GM12865 (cell line): ENCODE data around the gene MCM10.

Source experiments
- DNase-seq: peaks from one replicate; pipeline ENCODE4 v3.0.0; 2010; ENCODE audit warnings: low read depth
- H3K4me3 ChIP-seq: 2 replicates; pipeline ENCODE4 v1.5.1; 2011; ENCODE audit warnings: mild to moderate bottlenecking, low read depth, low read length, control low read depth
- TF ChIP-seq, protein P1 (sequence below): IDR thresholded peaks from 2 replicates; pipeline ENCODE4 v1.5.1; 2011; ENCODE audit warnings: low read length, control low read depth, low read depth, inconsistent platforms; ENCODE audit not compliant: insufficient read depth; ENCODE audit errors: missing control alignments

The MCM10 gene

GRCh38 chr10:13253726-13254125 lies 92.4 kb downstream of the MCM10 start:
- H3K4me3 ChIP-seq = no peak overlapping the region
- TF ChIP-seq, protein P1, sequence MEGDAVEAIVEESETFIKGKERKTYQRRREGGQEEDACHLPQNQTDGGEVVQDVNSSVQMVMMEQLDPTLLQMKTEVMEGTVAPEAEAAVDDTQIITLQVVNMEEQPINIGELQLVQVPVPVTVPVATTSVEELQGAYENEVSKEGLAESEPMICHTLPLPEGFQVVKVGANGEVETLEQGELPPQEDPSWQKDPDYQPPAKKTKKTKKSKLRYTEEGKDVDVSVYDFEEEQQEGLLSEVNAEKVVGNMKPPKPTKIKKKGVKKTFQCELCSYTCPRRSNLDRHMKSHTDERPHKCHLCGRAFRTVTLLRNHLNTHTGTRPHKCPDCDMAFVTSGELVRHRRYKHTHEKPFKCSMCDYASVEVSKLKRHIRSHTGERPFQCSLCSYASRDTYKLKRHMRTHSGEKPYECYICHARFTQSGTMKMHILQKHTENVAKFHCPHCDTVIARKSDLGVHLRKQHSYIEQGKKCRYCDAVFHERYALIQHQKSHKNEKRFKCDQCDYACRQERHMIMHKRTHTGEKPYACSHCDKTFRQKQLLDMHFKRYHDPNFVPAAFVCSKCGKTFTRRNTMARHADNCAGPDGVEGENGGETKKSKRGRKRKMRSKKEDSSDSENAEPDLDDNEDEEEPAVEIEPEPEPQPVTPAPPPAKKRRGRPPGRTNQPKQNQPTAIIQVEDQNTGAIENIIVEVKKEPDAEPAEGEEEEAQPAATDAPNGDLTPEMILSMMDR = no peak
- no peak for DNase-seq

GRCh38 chr10:13256627-13257026 lies 95.3 kb downstream of the MCM10 start:
- DNase-seq = no peak
- H3K4me3 ChIP-seq = no peak overlapping the region
- TF ChIP-seq, protein P1 = no peak

DNA sequence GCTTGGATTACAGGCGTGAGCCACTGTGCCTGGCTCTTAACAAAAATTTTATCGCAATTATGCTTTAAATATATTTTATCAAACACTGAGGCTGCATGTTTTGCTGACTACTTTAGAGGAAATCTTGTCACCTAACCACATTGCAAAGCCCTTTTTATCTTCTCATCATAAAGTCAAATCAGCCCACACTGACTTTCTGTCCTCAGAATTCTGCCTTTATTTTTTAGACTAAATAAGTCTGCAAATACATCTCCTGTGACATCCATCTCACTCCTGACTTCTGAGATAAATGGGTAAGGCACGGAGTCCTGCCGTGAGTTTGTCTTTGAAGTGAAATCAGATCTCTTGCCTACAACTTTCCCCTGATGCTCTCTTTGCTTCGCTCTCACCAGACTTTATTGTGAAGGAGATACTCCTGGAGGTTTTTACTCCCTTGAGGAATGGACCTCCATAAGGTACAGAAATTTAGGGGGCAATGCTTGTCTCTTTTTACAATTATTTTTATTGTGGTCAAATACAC lies 96.3 kb downstream of the MCM10 start:
- no peak overlapping the region for H3K4me3 ChIP-seq
- TF ChIP-seq, protein P1 = no peak
- no peak for DNase-seq
